DND-41 (cell line): ENCODE data around the gene GP9.

Source experiments
- ATAC-seq: fragments of 200-7000 bp; cut with Tn5 transposase; 3 replicates; pipeline ENCODE4 v1.9.1; 2021; ENCODE audit warnings: low read depth; ENCODE audit not compliant: insufficient read depth
- DNase-seq: peaks from one replicate; pipeline ENCODE4 v3.0.0-alpha.2; 2020
- H2AFZ ChIP-seq: 2 replicates; pipeline ENCODE4 v1.6.0; 2012; ENCODE audit warnings: low read depth, low read length
- H3K27ac ChIP-seq: 2 replicates; pipeline ENCODE4 v1.5.1; 2012; ENCODE audit warnings: low read length, inconsistent platforms
- H3K27me3 ChIP-seq: fragments of 200-600 bp; sonication (generic); 2 replicates; pipeline ENCODE4 v1.6.0; 2012; ENCODE audit warnings: low read length, mild to moderate bottlenecking, inconsistent platforms; ENCODE audit not compliant: insufficient read depth, poor library complexity
- H3K36me3 ChIP-seq: 2 replicates; pipeline ENCODE4 v1.5.1; 2012; ENCODE audit warnings: low read length, inconsistent platforms; ENCODE audit not compliant: insufficient read depth
- H3K4me1 ChIP-seq: 2 replicates; pipeline ENCODE4 v1.5.1; 2012; ENCODE audit warnings: mild to moderate bottlenecking, low read length; ENCODE audit not compliant: insufficient read depth
- H3K4me2 ChIP-seq: 2 replicates; pipeline ENCODE4 v1.6.0; 2012; ENCODE audit warnings: mild to moderate bottlenecking, moderate library complexity, low read length, inconsistent platforms; ENCODE audit not compliant: insufficient read depth
- H3K4me3 ChIP-seq, 2 experiments: fragments of 200-600 bp in 1 of 2; shearing (Covaris generic) in 1 of 2; 2 replicates each; pipeline ENCODE4 v1.5.1; 2012 to 2016; ENCODE audit warnings: inconsistent platforms in 2 of 2, low read length in 2 of 2, mild to moderate bottlenecking in 2 of 2, low read depth in 1 of 2, moderate library complexity in 1 of 2
- H3K79me2 ChIP-seq: 2 replicates; pipeline ENCODE4 v1.6.0; 2012; ENCODE audit warnings: low read length, inconsistent platforms; ENCODE audit not compliant: insufficient read depth
- H3K9ac ChIP-seq: 2 replicates; pipeline ENCODE4 v1.6.0; 2012; ENCODE audit warnings: low read depth, mild to moderate bottlenecking, inconsistent platforms, low read length, moderate library complexity
- H3K9me3 ChIP-seq: 2 replicates; pipeline ENCODE4 v1.5.1; 2012; ENCODE audit warnings: low read length, moderate library complexity, mild to moderate bottlenecking, inconsistent platforms; ENCODE audit not compliant: insufficient read depth, severe bottlenecking
- H4K20me1 ChIP-seq: 2 replicates; pipeline ENCODE4 v1.6.0; 2012; ENCODE audit warnings: low read length; ENCODE audit not compliant: insufficient read depth
- CTCF ChIP-seq: IDR thresholded peaks from 2 replicates; pipeline ENCODE4 v1.5.1; 2012; ENCODE audit warnings: borderline replicate concordance, low read length, moderate library complexity, mild to moderate bottlenecking; ENCODE audit not compliant: poor library complexity, severe bottlenecking; ENCODE audit errors: extremely low read depth
- EZH2 ChIP-seq: IDR thresholded peaks from 3 replicates; pipeline ENCODE4 v1.6.1; 2012; ENCODE audit warnings: borderline replicate concordance, low read depth, mild to moderate bottlenecking, moderate library complexity, low read length, inconsistent platforms; ENCODE audit not compliant: severe bottlenecking

The GP9 gene

GRCh38 chr3:129050556-129051295 lies 9.9 kb upstream of the GP9 start:
- no peak overlapping the region for H3K27ac ChIP-seq
- H3K27me3 ChIP-seq = no peaks in the 10 kb centered on the region
- no peaks in the 10 kb centered on the region for H3K36me3 ChIP-seq
- H4K20me1 ChIP-seq = no peaks in the 10 kb centered on the region
- no peak for TF ChIP-seq CTCF
- no peak for TF ChIP-seq EZH2
- DNase-seq (no peak), ATAC-seq (no peak)
- H2AFZ ChIP-seq = no peak overlapping the region; the same call in 1 of the 2 replicates
- no peak overlapping the region for H3K9ac ChIP-seq
- H3K79me2 ChIP-seq = no peaks in the 10 kb centered on the region
- H3K4me1 ChIP-seq = peaks cover 10% of the 10 kb centered on the region
- no peak overlapping the region for H3K4me3 ChIP-seq
- no peak overlapping the region for H3K4me2 ChIP-seq
- H3K9me3 ChIP-seq = peaks cover 6% of the 10 kb centered on the region

GRCh38 chr3:129051871-129052340 lies 8.7 kb upstream of the GP9 start:
- Histone ChIP-seq H3K36me3 (no peaks in the 10 kb centered on the region), H3K4me3 (no peak overlapping the region), H4K20me1 (no peaks in the 10 kb centered on the region), H3K27me3 (no peaks in the 10 kb centered on the region), H3K4me1 (peaks cover 10% of the 10 kb centered on the region), H3K79me2 (no peaks in the 10 kb centered on the region), H2AFZ (no peak overlapping the region), H3K9ac (no peak overlapping the region), H3K27ac (no peak overlapping the region), H3K4me2 (no peak overlapping the region), H3K9me3 (peaks cover 3% of the 10 kb centered on the region)
- DNase-seq (no peak), ATAC-seq (no peak)
- TF ChIP-seq EZH2 (no peak), CTCF (no peak)

GRCh38 chr3:129052675-129053074 lies 7.9 kb upstream of the GP9 start:
- Histone ChIP-seq H3K36me3 (no peaks in the 10 kb centered on the region), H3K9me3 (peaks cover 3% of the 10 kb centered on the region), H3K27ac (no peak overlapping the region), H3K4me3 (no peak overlapping the region), H4K20me1 (no peaks in the 10 kb centered on the region), H3K4me1 (peaks cover 10% of the 10 kb centered on the region), H2AFZ (no peak overlapping the region), H3K27me3 (no peaks in the 10 kb centered on the region), H3K4me2 (peak overlapping the region; percentile 73; the same call in 1 of the 2 replicates), H3K79me2 (no peaks in the 10 kb centered on the region), H3K9ac (peak overlapping the region; percentile 51; the same call in 1 of the 2 replicates)
- DNase-seq (no peak), ATAC-seq (no peak)
- TF ChIP-seq EZH2 (no peak), CTCF (no peak)
